WERI-Rb-1 (cell line): ENCODE data around the gene RTP2.

Source experiments
- DNase-seq: peaks from one replicate; pipeline ENCODE4 v3.0.0-alpha.2; 2020
- H3K27ac ChIP-seq: fragments of 250-450 bp; sonication (Bioruptor Pico); 2 replicates; pipeline ENCODE4 v1.5.1; 2020; ENCODE audit warnings: mild to moderate bottlenecking, moderate library complexity
- H3K27me3 ChIP-seq: fragments of 250-450 bp; sonication (Bioruptor Pico); 2 replicates; pipeline ENCODE4 v1.5.1; 2021; ENCODE audit warnings: mild to moderate bottlenecking, low read depth, moderate library complexity; ENCODE audit not compliant: insufficient read depth, severe bottlenecking
- H3K36me3 ChIP-seq: fragments of 250-450 bp; sonication (Bioruptor Pico); 2 replicates; pipeline ENCODE4 v1.5.1; 2020; ENCODE audit warnings: mild to moderate bottlenecking, moderate library complexity
- H3K4me3 ChIP-seq: 2 replicates; pipeline ENCODE4 v1.5.1; 2011; ENCODE audit warnings: low read depth, mild to moderate bottlenecking, control low read depth, low read length
- H3K9me3 ChIP-seq: fragments of 250-450 bp; sonication (Bioruptor Pico); 2 replicates; pipeline ENCODE4 v1.5.1; 2021; ENCODE audit warnings: mild to moderate bottlenecking, moderate library complexity; ENCODE audit not compliant: severe bottlenecking
- CTCF ChIP-seq: IDR thresholded peaks from 2 replicates; pipeline ENCODE4 v1.5.1; 2011; ENCODE audit warnings: low read depth, mild to moderate bottlenecking, control low read depth, inconsistent platforms, low read length

The RTP2 gene

GRCh38 chr3:187729598-187729997 lies 27.2 kb upstream of the RTP2 start:
- no peak for TF ChIP-seq CTCF
- no peak overlapping the region for H3K27ac ChIP-seq
- no peaks in the 10 kb centered on the region for H3K27me3 ChIP-seq
- no peaks in the 10 kb centered on the region for H3K9me3 ChIP-seq
- no peak for DNase-seq
- no peak overlapping the region for H3K4me3 ChIP-seq
- H3K36me3 ChIP-seq, result no peaks in the 10 kb centered on the region

- Histone ChIP-seq H3K27me3 (no peaks in the 10 kb centered on the region), H3K27ac (no peak overlapping the region), H3K9me3 (no peaks in the 10 kb centered on the region), H3K36me3 (no peaks in the 10 kb centered on the region), H3K4me3 (no peak overlapping the region)
- no peak for TF ChIP-seq CTCF
- no peak for DNase-seq
These were observed 26.7 kb upstream of the RTP2 start for GRCh38 chr3:187728940-187729583.

GRCh38 chr3:187728248-187728647 lies 25.9 kb upstream of the RTP2 start:
- Histone ChIP-seq H3K27ac (no peak overlapping the region), H3K36me3 (no peaks in the 10 kb centered on the region), H3K9me3 (no peaks in the 10 kb centered on the region), H3K4me3 (no peak overlapping the region), H3K27me3 (no peaks in the 10 kb centered on the region)
- TF ChIP-seq CTCF, result no peak
- DNase-seq, result no peak

- Histone ChIP-seq H3K4me3 (no peak overlapping the region), H3K36me3 (no peaks in the 10 kb centered on the region), H3K9me3 (no peaks in the 10 kb centered on the region), H3K27me3 (no peaks in the 10 kb centered on the region), H3K27ac (no peak overlapping the region)
- DNase-seq, result no peak
- no peak for TF ChIP-seq CTCF
These were observed 24.2 kb upstream of the RTP2 start for GRCh38 chr3:187726564-187726963.

GRCh38 chr3:187725653-187726370 lies 23.5 kb upstream of the RTP2 start:
- H3K27me3 ChIP-seq, result no peaks in the 10 kb centered on the region
- H3K36me3 ChIP-seq, result no peaks in the 10 kb centered on the region
- TF ChIP-seq CTCF, result no peak
- H3K4me3 ChIP-seq, result no peak overlapping the region
- H3K9me3 ChIP-seq, result no peaks in the 10 kb centered on the region
- H3K27ac ChIP-seq, result no peak overlapping the region
- no peak for DNase-seq
